ENCODE data around the gene PIP4K2A. TPM values are rescaled to one million over a fixed set of nuclear protein-coding genes. Genes with fewer than 3 reads are reported as not detected.

PIP4K2A gene
- total RNA-seq, 2 experiments from 2014 or later = 107 to 108 TPM

- CTCF ChIA-PET = interaction anchor here (0.8 to 1.2 kb wide), 4 partner anchors 15 to 41 kb away, joined by 3 read pairs; no protein-coding TSS in a partner anchor
- Mint-ChIP-seq H3K4me3 (peak overlapping the region; percentile 27), H3K4me1 (ENCODE audit: low read depth) (peaks cover 87% of the 10 kb centered on the region), H3K36me3 (peaks cover 1% of the 10 kb centered on the region), H3K27me3 (no peaks in the 10 kb centered on the region), H3K27ac (peak overlapping the region; percentile 83), H3K9me3 (no peaks in the 10 kb centered on the region)
- no peak for DNase-seq
- intact Hi-C loops (cut with micrococcal nuclease) = no loop called here
- POLR2A ChIA-PET = interaction anchor here (1.4 to 4.3 kb wide), 2 partner anchors 24 to 56 kb away, joined by 3 to 19 read pairs; no protein-coding TSS in a partner anchor
Measured at GRCh38 chr10:22626784-22627183, 87.6 kb downstream of the PIP4K2A start.

- intact Hi-C loops (cut with micrococcal nuclease) = no loop called here
- no peak overlapping the region for H3K4me3 Mint-ChIP-seq
- H3K9me3 Mint-ChIP-seq = no peaks in the 10 kb centered on the region
- DNase-seq = no peak
- H3K36me3 Mint-ChIP-seq = peaks cover 1% of the 10 kb centered on the region
- ChIA-PET CTCF (interaction anchor here (1.1 kb wide), 1 partner anchor 14 kb away, joined by 3 read pairs; no protein-coding TSS in a partner anchor), POLR2A (interaction anchor here (1.0 to 4.3 kb wide), 2 partner anchors 40 to 57 kb away, joined by 3 to 19 read pairs; no protein-coding TSS in a partner anchor)
- no peaks in the 10 kb centered on the region for H3K27me3 Mint-ChIP-seq
- H3K4me1 Mint-ChIP-seq (ENCODE audit: low read depth) = peaks cover 87% of the 10 kb centered on the region
- H3K27ac Mint-ChIP-seq = peak overlapping the region; percentile 92
Measured at GRCh38 chr10:22625516-22626290, 88.7 kb downstream of the PIP4K2A start.

GRCh38 chr10:22624287-22624738 is 90.1 kb downstream of the PIP4K2A start:
- H3K36me3 Mint-ChIP-seq = peaks cover 1% of the 10 kb centered on the region
- H3K4me1 Mint-ChIP-seq (ENCODE audit: low read depth) = peaks cover 92% of the 10 kb centered on the region
- intact Hi-C loops (cut with micrococcal nuclease) = loop anchor here (1.0 kb wide), 1 partner anchor 8 kb away; no protein-coding TSS in a partner anchor
- peak overlapping the region; percentile 92 for H3K27ac Mint-ChIP-seq
- no peak for DNase-seq
- H3K4me3 Mint-ChIP-seq = peak overlapping the region; percentile 52
- H3K27me3 Mint-ChIP-seq = no peaks in the 10 kb centered on the region
- ChIA-PET CTCF (interaction anchor here (0.6 to 2.2 kb wide), 4 partner anchors 11 to 50 kb away, joined by 3 to 18 read pairs (median 5); no protein-coding TSS in a partner anchor), POLR2A (interaction anchor here (4.3 kb wide), 1 partner anchor 58 kb away, joined by 19 read pairs; no protein-coding TSS in a partner anchor)
- no peaks in the 10 kb centered on the region for H3K9me3 Mint-ChIP-seq

GRCh38 chr10:22623633-22624253 is 90.6 kb downstream of the PIP4K2A start:
- no peaks in the 10 kb centered on the region for H3K9me3 Mint-ChIP-seq
- peak overlapping the region; percentile 52 for H3K4me3 Mint-ChIP-seq
- H3K36me3 Mint-ChIP-seq = peaks cover 1% of the 10 kb centered on the region
- H3K4me1 Mint-ChIP-seq (ENCODE audit: low read depth) = peaks cover 94% of the 10 kb centered on the region
- peak overlapping the region; percentile 92 for H3K27ac Mint-ChIP-seq
- intact Hi-C loops (cut with micrococcal nuclease) = loop anchor here (1.0 kb wide), 1 partner anchor 7 kb away; no protein-coding TSS in a partner anchor
- ChIA-PET POLR2A (interaction anchor here (4.3 kb wide), 1 partner anchor 59 kb away, joined by 19 read pairs; no protein-coding TSS in a partner anchor), CTCF (interaction anchor here (0.5 to 2.2 kb wide), 6 partner anchors 10 to 393 kb away, joined by 3 to 18 read pairs (median 4); no protein-coding TSS in a partner anchor)
- peak; percentile 57 for DNase-seq
- H3K27me3 Mint-ChIP-seq = no peaks in the 10 kb centered on the region

- ChIA-PET CTCF (interaction anchor here (2.2 kb wide), 1 partner anchor 9 kb away, joined by 18 read pairs; no protein-coding TSS in a partner anchor), POLR2A (interaction anchor here (4.3 kb wide), 1 partner anchor 60 kb away, joined by 19 read pairs; no protein-coding TSS in a partner anchor)
- DNase-seq = no peak
- Mint-ChIP-seq H3K27me3 (no peaks in the 10 kb centered on the region), H3K36me3 (peaks cover 1% of the 10 kb centered on the region), H3K27ac (peak overlapping the region; percentile 92), H3K9me3 (no peaks in the 10 kb centered on the region), H3K4me1 (ENCODE audit: low read depth) (peaks cover 94% of the 10 kb centered on the region), H3K4me3 (no peak overlapping the region)
- intact Hi-C loops (cut with micrococcal nuclease) = no loop called here
Measured at GRCh38 chr10:22622242-22622806, 92.1 kb downstream of the PIP4K2A start.

- Mint-ChIP-seq H3K4me3 (no peak overlapping the region), H3K4me1 (ENCODE audit: low read depth) (peaks cover 93% of the 10 kb centered on the region), H3K27ac (peak overlapping the region; percentile 65), H3K27me3 (no peaks in the 10 kb centered on the region), H3K36me3 (peaks cover 1% of the 10 kb centered on the region), H3K9me3 (no peaks in the 10 kb centered on the region)
- POLR2A ChIA-PET = interaction anchor here (4.6 kb wide), 1 partner anchor 8 kb away, joined by 21 read pairs; no protein-coding TSS in a partner anchor
- CTCF ChIA-PET = interaction anchor here (1.2 kb wide), 1 partner anchor 47 kb away, joined by 3 read pairs; no protein-coding TSS in a partner anchor
- no peak for DNase-seq
- intact Hi-C loops (cut with micrococcal nuclease) = no loop called here
Measured at GRCh38 chr10:22621726-22622125, 92.7 kb downstream of the PIP4K2A start.

- Mint-ChIP-seq H3K4me1 (ENCODE audit: low read depth) (peaks cover 92% of the 10 kb centered on the region), H3K4me3 (no peak overlapping the region), H3K27ac (peak overlapping the region; percentile 68), H3K27me3 (no peaks in the 10 kb centered on the region), H3K36me3 (peaks cover 1% of the 10 kb centered on the region), H3K9me3 (no peaks in the 10 kb centered on the region)
- intact Hi-C loops (cut with micrococcal nuclease) = loop anchor here (1.0 kb wide), 1 partner anchor 9 kb away; no protein-coding TSS in a partner anchor
- POLR2A ChIA-PET = interaction anchor here (0.6 to 4.6 kb wide), 3 partner anchors 9 to 47 kb away, joined by 3 to 21 read pairs (median 4); no protein-coding TSS in a partner anchor
- CTCF ChIA-PET = interaction anchor here (0.7 to 1.2 kb wide), 2 partner anchors 46 to 368 kb away, joined by 3 read pairs; no protein-coding TSS in a partner anchor
- no peak for DNase-seq
Measured at GRCh38 chr10:22620929-22621328, 93.4 kb downstream of the PIP4K2A start.

- CTCF ChIA-PET = interaction anchor here (0.7 to 1.1 kb wide), 2 partner anchors 23 to 368 kb away, joined by 3 read pairs; no protein-coding TSS in a partner anchor
- H3K4me1 Mint-ChIP-seq (ENCODE audit: low read depth) = peaks cover 92% of the 10 kb centered on the region
- H3K27me3 Mint-ChIP-seq = no peaks in the 10 kb centered on the region
- POLR2A ChIA-PET = interaction anchor here (0.7 to 4.6 kb wide), 3 partner anchors 9 to 11 kb away, joined by 3 to 21 read pairs (median 4); no protein-coding TSS in a partner anchor
- peaks cover 1% of the 10 kb centered on the region for H3K36me3 Mint-ChIP-seq
- no peak overlapping the region for H3K4me3 Mint-ChIP-seq
- H3K9me3 Mint-ChIP-seq = no peaks in the 10 kb centered on the region
- H3K27ac Mint-ChIP-seq = peak overlapping the region; percentile 68
- peak; percentile 68 for DNase-seq
- intact Hi-C loops (cut with micrococcal nuclease) = loop anchor here (1.0 kb wide), 1 partner anchor 10 kb away; no protein-coding TSS in a partner anchor
Measured at GRCh38 chr10:22620140-22620857, 94.1 kb downstream of the PIP4K2A start.

- H3K27me3 Mint-ChIP-seq = no peaks in the 10 kb centered on the region
- DNase-seq = no peak
- H3K4me3 Mint-ChIP-seq = no peak overlapping the region
- intact Hi-C loops (cut with micrococcal nuclease) = no loop called here
- no peaks in the 10 kb centered on the region for H3K9me3 Mint-ChIP-seq
- CTCF ChIA-PET = interaction anchor here (0.6 to 1.1 kb wide), 2 partner anchors 11 to 24 kb away, joined by 3 read pairs; no protein-coding TSS in a partner anchor
- H3K4me1 Mint-ChIP-seq (ENCODE audit: low read depth) = peaks cover 92% of the 10 kb centered on the region
- peaks cover 1% of the 10 kb centered on the region for H3K36me3 Mint-ChIP-seq
- POLR2A ChIA-PET = interaction anchor here (1.0 to 4.6 kb wide), 3 partner anchors 9 to 94 kb away, joined by 3 to 21 read pairs (median 4); no protein-coding TSS in a partner anchor
- H3K27ac Mint-ChIP-seq = no peak overlapping the region
Measured at GRCh38 chr10:22619101-22619500, 95.3 kb downstream of the PIP4K2A start.

- H3K27me3 Mint-ChIP-seq = no peaks in the 10 kb centered on the region
- POLR2A ChIA-PET = interaction anchor here (1.0 to 4.6 kb wide), 3 partner anchors 10 to 95 kb away, joined by 3 to 21 read pairs (median 4); no protein-coding TSS in a partner anchor
- H3K9me3 Mint-ChIP-seq = no peaks in the 10 kb centered on the region
- H3K4me1 Mint-ChIP-seq (ENCODE audit: low read depth) = peaks cover 92% of the 10 kb centered on the region
- intact Hi-C loops (cut with micrococcal nuclease) = no loop called here
- peak overlapping the region; percentile 69 for H3K27ac Mint-ChIP-seq
- H3K4me3 Mint-ChIP-seq = no peak overlapping the region
- CTCF ChIA-PET = interaction anchor here (0.6 to 1.1 kb wide), 3 partner anchors 12 to 94 kb away, joined by 3 read pairs; no protein-coding TSS in a partner anchor
- no peak for DNase-seq
- peaks cover 1% of the 10 kb centered on the region for H3K36me3 Mint-ChIP-seq
Measured at GRCh38 chr10:22618078-22618785, 96.1 kb downstream of the PIP4K2A start.
